ENCODE results near the gene LRRC1.
"Not testable (repeated sequence)": the region's sequence is repeated elsewhere in the genome, so short reads cannot be mapped to it uniquely, and the experiment has no call there.

LRRC1 gene

DNA sequence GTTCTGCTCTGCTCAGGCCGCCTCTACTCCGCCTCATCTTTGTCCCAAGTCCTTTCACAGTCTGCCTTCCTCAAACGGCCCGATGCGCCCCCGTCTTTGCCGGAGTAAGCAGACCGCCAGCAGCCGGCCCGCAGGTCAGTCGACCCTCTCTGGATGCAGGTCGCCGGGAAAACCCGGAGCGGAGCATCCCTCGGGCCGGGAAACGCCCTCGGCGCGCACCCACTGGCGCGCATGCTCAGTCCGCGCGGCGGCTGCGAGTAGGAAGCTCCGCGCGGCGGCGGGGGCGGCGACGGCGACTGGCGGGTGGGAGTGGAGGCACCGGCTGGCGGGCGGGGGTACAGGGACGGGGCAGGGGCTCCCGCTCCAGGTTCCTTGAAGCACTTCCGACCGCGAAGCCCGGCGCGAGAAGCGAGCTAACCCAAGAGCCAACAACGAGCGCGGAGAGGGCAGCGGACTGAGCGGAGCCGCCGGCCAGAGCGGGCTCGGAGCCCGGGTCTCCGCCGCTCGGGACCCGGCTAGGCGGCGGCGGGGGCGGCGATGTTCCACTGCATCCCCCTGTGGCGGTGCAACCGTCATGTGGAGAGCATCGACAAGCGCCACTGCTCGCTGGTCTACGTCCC is at the start of gene LRRC1:
Gene LRRC1, plus strand, starts transcription at position 286 of the 620 bp plus-strand sequence. Its CDS starts 252 bp downstream, at position 538.
- DNase-seq = peak; percentile 88

DNA sequence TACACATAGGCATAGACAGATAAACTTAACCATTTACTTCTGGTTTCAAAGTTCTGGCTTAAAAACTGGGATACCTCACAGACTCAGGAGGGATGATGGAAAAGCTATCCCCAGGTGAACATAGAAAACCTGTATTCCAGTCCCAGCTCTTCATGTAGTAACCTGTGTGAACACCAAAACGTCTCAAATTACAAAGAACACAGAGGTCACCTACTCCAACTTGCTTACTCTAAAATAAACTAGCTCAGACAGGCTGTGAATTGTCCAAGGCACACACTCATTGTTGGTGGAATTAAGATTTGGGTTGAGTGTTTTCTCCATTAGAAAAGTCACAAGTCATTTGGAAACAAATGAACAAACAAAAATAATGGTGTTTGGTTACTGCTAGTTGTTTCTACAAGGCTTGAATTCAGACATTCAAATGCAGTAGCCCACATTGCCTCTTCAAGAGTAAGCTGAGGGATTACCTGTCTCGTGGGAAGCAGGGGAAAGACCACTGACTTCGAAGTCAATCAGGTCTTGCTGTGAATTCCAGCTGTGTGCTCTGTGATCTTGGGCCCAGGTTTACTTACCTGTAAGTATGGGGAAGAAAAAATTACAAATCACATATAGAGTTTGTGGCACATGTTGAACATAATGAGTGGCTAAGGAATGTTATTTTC is 48.2 kb upstream of the LRRC1 start:
- DNase-seq = no peak

DNA sequence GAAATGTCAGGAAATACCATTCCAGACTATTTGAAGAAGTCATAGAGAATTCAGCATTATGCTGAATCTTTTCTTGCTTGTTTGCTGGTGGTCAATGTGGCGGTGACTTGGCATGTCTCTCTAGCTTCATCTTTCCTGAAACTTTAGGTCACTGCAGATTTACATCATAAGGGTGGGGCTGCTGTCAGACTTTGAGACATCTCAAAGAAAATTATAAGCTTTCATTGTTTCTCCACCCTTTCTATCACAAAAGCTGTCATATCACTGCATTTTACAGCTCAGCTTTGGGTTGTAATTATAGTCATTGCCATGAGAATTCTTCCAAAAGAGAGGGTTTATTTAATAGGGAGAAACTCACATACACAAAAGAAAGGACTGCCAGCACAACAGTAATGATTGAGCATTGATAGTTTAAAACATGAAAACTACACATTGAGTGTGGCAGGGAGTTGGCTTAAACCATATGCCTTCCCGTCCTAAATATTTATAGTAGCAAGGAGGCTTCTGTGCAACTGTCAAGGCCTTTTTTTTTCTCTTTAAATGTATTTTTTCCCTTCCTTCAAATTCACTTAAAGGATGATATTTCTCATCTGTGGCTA is 44.7 kb upstream of the LRRC1 start:
- DNase-seq = no peak

DNA sequence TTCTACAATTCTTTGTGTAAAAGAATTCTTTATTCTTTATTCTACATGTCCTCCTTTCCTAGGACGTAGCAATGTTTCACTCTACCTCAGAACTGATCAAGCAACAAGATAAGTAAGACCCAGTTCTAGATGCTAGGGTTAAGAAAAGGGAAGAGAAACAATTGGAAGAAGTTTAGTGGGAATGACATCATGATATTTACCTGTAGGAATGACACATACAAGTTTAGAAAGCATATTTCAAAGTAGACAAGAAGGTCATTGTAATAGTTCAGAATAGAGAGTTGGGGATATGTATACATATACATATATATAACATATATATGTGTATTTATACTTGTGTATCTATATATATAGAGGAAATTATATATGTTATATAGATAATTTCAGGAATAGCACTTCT is 43.4 kb upstream of the LRRC1 start:
- no peak for DNase-seq

DNA sequence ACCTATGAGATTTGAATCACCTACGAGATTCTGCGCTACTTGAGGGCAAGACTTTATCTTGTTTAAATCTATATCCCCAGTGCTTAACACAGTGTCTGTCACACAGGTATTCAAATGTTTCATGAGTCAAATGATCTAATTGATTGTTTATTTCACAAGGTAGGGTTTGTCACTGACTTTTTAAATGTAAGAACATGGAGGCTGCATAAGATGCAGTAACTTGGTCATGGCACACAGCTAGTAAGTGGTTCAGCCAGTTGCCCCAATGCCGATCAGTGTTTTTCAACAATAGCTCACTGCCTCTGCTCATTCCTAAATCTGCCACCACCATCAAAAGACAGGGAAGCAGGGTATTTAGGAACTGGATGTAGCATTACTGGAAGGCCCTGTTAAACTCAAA is 42.4 kb upstream of the LRRC1 start:
- DNase-seq = no peak

DNA sequence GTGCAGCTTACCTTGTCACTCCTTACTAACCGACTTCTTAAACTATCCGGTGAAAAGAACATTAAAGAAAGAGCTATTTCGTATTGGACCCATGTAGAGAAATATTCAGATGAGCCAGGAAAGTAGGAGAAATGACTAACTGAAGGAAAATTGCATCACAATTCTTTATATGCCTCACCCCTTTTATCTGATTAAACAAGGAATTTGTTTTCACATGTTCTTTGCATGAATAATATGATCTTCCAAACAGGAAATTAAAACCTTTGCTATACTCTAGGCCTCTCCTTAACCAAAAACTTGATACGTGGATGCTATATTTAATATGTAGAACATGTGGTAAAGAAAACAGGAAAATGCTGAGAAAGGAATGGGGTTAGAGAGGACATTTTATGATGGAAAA is 41.9 kb upstream of the LRRC1 start:
- no peak for DNase-seq

DNA sequence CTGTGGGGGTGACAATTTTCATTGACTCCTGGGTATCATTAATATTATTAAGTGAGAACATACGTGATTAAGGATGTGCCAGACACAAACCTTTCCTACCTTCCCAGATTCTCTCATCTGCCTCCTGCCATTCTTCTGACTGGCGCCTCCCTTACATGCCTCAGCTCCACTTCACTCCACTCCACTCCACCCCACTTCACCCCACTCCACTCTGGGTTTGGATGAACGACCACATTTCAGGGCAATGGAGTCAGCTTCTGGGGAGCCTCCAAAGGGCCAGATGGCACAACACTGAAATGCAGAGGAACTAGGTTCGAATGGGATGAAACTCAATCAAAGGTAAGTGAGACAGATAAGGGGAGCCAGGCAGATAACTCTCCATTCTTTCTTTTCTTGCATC is 40.5 kb upstream of the LRRC1 start:
- no peak for DNase-seq

DNA sequence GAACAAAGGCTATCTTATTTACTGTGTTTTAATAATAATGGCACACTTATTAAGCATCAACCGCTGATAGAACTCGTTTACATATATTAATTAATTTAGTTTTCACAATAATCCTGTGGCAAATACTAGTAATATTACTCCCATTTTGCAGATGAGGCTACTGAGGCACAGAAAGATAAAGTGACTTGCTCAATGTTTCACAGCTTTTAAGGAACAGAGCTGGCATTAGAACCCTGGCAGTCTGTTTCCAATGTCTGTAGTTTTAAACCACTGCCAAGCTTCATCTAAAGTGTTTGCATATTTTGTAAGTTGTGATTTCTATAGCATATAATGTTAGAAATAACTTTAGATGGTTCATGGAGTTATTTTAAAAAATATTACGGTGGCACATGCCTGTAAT is 38.4 kb upstream of the LRRC1 start:
- no peak for DNase-seq

DNA sequence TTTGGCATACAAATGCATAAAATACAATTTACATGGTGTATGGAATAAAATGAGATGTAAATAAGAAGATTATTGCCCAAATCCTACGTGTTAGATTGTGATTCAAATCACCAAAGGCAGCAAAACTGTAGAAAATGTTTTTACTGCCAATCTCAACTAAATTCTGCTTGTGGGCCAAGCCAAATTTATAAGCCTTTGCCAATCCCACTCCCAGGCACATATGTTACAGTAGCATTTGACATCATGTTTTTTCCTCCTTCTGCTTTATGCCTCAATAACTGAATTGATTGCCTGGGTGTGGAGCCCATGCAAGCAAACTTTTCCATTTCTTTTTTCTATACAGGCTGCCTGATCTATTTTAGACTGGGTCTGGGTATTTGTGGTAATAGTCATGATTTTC is 36.3 kb upstream of the LRRC1 start:
- no peak for DNase-seq

DNA sequence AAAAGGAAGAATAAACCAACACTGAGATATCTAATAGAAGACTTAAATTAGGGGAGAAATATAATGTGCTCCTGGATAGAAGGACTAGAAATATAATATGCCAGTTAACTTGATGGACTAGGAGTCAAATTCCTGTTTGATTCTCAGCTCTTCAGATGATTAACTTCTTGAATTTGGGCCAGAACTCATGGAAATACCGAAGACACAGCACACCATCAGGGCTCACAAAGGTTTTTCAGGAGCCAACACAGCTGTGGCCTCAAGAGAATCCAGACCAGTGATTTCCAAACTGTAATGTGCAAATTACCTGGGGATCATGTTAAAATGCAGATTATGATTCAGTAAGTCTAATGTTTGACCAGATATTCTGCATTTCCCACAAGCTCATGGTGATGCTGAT is 33.8 kb upstream of the LRRC1 start:
- no peak for DNase-seq

DNA sequence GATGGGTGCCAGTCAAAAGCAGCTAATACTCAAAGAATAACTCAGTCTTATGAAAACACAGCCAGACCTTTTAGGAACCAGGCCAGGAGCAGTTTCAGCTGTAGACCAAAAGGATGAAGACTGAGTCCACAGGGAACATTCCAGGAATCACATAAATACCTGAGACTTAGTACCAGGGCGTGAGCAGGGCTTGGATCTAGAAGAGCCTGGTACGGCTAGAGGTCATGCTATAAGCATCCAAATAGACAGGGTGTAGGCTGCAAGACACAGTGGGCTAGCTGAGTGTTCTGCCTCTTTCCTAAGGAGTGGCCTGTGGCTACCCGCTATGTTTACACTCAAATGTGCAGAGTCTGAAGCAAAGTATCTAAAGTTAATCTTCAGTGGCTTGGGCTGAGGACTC is 29.5 kb upstream of the LRRC1 start:
- no peak for DNase-seq

DNA sequence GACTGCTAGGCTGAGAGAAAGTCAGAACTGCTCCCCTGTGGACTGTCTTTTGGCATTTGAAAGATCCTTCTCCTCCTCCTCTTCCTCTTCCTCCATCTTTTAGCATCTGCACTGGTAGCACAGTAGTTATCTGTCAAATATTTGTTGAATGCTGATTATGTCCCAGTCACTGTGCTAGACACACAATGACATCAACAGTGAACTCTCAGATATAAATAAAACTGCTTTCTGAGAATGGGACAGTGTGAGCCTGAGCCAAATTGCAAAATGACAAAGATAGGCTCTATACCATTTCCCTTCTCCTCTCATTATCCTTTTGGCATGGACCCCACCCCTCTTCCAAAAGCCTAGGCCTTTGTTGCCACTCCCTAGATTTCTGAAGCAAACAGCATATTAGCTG is 27.9 kb upstream of the LRRC1 start:
- no peak for DNase-seq

DNA sequence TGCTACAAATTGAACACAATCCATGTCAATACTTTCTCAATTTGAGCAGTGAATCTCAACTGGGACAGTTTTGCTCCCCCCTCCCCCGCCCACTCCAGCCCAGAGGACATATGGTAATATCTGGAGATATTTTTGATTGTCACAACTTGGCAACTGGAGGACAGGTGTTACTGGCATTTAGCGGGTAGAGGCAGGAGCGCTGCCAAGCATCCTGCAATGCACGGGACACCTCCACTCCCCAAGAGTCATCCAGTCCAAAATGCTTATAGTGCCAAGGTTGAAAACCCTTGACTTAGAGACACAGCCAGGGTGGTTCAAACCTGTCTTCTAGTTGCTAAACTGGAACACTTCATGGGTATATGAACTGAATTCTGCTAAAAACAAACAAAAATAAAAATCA is 26.9 kb upstream of the LRRC1 start:
- DNase-seq = no peak

DNA sequence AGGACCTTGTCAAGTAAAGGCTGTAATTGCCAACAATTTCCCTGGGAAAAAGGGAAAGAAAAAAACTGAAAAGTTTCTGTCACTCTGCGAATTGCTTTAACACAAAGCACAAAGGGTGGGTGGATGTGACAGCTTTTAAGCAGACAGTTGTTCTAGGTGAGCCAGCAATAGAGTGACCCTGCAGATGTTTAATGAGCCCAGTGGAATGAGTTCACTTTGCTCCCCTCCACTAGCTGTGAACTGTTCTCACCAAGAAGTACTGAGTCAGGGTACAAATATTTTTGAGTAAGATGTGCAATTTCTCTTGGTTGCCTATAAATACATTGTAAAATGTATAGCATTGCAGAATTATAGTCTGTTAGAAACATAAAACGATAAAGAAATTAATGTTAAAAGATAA is 26.2 kb upstream of the LRRC1 start:
- DNase-seq = no peak

DNA sequence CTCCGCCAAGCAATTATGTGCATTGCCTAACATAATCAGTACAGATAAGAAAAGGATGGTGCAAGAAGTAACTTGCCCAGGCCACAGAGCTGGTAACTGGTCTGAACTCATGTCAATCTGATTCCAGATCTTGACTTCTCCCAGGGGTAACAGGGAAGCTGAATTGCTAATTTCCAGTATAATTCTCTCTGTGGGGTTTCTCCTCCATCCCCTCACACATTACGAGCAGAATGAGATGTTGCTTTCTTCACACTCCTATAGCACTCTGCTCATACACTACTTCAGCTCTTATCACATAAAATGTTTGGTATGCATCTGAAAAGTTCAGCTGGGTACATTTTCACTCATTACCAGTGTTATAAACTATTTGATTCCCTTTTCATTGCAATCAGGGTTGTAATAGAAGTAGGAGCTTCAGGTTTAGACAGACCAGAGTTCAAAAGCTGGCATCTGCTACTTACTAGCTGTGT is 24.0 kb upstream of the LRRC1 start:
- no peak for DNase-seq

DNA sequence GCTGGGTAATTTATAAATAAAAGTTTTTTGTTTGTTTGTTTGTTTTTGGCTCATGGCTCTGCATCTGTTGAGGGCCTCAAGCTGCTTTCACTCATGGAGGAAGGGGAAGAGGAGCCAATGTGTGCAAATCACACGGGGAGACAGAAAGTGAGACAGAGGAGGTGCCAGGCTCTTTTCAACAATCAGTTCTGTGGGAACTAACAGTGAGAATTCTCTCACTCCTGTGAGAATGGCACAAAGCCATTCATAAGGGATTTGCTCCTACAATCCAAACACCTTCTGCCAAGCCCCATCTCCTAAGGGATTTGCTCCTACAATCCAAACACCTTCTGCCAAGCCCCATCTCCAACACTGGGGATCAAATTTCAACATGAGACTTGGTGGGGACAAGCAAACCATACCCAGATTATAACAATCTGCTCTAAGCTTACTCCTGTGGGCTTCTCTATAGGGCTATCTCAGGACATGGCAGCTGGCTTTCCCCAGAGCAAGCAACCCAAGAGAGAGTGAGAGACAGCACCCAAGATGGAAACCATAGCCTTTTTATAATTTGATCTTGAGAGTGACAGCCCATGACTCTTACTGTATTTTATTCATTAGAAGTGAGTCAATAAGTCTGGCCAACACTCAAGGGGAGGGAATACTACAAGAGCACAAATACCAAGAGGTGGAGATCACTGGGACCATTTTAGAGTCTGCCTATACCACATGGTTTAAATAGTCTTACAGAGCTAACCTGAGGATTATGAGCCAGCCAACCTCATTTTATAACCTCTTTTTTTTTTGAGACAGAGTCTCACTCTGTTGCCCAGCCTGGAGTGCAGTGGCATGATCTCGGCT is 22.8 kb upstream of the LRRC1 start:
- DNase-seq = no peak

DNA sequence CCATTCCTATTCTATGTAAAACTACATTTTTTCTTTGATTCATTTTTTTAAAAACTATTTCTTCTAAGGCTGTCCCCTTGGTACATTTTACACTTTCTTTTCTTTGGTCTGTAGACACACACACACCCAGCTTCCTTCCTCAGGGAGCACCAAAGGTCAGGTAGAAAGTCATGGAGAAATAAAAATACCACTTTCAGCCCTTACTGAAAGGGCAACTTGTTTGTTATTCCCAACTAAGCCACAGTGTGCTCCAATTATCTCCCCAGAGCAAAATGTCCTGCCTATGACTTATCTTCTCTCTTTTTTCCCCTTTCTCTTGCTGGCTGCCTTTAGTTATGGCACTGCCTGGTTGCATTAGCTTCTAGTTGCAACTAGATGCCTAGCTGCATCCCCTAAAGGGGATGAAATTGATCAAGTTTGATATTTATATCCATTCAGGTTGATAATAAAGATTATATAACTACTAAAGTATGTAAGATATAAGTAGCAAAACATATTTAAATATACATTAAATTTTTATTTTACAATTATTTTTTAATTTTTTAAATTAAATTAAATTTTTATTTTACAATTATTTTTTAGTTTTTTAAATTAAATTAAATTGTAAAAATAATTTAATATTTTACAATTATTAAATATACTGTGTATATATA is 21.6 kb upstream of the LRRC1 start:
- DNase-seq = no peak

DNA sequence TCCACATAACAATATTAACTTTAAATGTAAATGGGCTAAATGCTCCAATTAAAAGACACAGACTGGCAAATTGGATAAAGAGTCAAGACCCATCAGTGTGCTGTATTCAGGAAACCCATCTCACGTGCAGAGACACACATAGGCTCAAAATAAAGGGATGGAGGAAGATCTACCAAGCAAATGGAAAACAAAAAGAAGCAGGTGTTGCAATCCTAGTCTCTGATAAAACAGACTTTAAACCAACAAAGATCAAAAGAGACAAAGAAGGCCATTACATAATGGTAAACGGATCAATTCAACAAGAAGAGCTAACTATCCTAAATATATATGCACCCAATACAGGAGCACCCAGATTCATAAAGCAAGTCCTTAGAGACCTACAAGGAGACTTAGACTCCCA is 18.7 kb upstream of the LRRC1 start:
- DNase-seq = not testable (repeated sequence)

DNA sequence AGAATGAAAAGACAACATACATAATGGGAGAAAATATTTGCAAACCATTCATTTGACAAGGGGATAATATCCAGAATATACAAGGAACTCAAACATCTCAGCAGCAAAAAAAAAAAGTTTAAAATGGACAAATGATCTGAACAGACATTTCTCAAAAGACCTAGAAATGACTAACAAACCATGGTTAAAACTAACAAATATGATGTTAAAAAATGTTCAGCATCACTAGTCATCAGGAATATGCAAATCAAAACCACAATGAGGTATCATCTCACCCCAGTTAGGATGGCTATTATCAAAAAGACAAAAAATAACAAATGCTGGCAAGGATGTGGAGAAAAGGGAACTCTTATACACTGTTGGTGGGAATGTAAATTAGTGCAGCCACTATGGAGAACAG is 9.8 kb upstream of the LRRC1 start:
- not testable (repeated sequence) for DNase-seq

DNA sequence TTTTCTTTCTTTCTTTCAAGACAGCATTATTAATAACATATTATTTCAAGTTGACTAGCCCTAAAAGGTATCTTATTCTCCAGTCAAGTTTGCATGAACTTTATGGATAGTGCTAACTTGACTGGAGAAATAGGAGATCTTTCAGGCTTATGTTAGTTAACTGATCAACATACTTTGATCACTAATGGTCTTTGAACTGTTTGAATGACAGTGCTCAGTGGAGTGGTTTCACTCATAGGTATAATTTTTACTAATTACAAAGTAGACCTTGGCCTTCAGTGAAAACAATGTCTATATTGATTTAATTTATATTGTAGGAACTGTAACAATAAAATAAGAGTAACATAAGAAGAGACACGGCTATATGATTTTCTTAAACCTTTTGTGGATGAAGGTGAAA is 8.0 kb upstream of the LRRC1 start:
- no peak for DNase-seq

DNA sequence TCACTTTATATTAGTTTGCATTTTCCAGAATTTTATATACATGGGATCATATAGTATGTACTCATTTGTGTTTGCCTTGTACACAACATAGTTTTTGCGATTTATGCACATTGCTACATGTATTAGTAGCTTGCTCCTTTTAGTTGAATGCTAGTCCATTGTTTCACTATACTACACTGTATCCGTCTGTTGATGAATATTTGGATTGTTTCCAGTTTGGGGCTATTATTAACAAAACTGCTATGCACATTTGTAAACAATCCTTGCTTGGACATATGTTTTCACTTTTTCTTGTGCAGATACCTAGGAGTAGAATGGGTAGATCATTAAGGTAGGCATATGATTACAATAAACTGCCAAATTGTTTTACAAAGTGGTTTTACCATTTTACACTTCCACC is 3.9 kb upstream of the LRRC1 start:
- no peak for DNase-seq

DNA sequence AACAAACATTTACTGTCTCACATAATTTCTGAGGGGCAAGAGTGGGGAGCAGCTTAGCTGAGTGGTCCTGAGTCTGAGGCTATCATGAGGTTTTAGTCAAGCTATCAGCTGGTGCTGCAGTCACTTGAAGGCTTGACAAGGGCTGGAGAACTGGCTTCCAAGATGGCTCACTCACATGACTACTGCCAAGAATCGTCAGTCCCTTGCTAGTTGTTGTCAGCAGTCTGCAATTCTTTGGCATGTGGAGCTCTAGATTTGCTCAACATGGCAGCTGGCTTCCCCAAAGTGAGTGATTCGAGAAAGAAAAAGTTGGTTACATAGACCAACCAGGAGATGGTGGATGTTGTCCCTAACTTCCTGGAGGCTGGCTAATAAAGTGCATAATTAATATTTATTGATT is 2.8 kb upstream of the LRRC1 start:
- no peak for DNase-seq

DNA sequence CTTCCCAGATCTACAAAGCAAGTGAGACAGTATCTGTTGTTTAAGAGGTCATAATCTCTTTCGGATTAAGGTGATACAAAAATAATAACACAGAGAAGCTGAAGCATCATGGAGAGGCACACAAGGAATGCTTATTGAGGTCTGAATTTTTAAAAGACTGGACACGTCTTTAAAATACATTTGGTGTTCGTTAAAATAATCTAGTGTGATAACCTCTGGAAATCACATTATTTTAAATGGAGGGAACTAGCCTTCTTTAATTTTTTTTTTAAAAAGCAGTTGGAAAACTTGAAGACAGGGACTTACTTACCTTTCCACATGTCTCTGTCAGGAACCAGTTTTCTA is 1.9 kb upstream of the LRRC1 start:
- DNase-seq = no peak

Measured in NK-92 treated with Interleukin-12 subunit alpha and Interleukin-12 subunit beta, amount 100 ng/mL, for 24 hours (cell line).